Measurements from ENCODE around the gene MICAL3.

- TF ChIP-seq POLR2AphosphoS5 (IDR thresholded peaks at IDR 0.05; ENCODE audit: low read depth, low read length) (no peak), GABPA (IDR thresholded peaks at IDR 0.05; ENCODE audit: borderline replicate concordance, insufficient read depth, low read length) (no peak), RBBP5 (IDR thresholded peaks at IDR 0.05; ENCODE audit: borderline replicate concordance, low read depth, low read length) (no peak), SIN3A (conservative IDR thresholded peaks at IDR 0.05 in 1 of 2, IDR thresholded peaks at IDR 0.05 in 1 of 2; ENCODE audit: low read depth in 1 of 2, low read length in 2 of 2) (no peak), CTCF (IDR thresholded peaks at IDR 0.05; ENCODE audit: control extremely low read depth in 1 of 3, insufficient read depth in 1 of 3, low read depth in 1 of 3, low read length in 3 of 3) (no peak), SP4 (IDR thresholded peaks at IDR 0.05; ENCODE audit: low read length) (no peak), ATF2 (IDR thresholded peaks at IDR 0.05; ENCODE audit: low read length) (no peak), SIRT6 (IDR thresholded peaks at IDR 0.05; ENCODE audit: low read length) (no peak), KDM1A (IDR thresholded peaks at IDR 0.05; ENCODE audit: borderline replicate concordance, low read length) (no peak)
Observed at GRCh38 chr22:17807578-17808410, 216.6 kb downstream of the MICAL3 start.
